Thymus (tissue), 11 donors: Measurements from ENCODE around the gene ATRNL1. TPM values are rescaled to one million over a fixed set of nuclear protein-coding genes. Genes with fewer than 3 reads are reported as not detected.
"Not testable (repeated sequence)": the region's sequence is repeated elsewhere in the genome, so short reads cannot be mapped to it uniquely, and the experiment has no call there.

Source experiments
- DNase-seq, 9 donors: peaks; one replicate each; pipeline ENCODE4 v3.0.0-alpha.2; 2013; ENCODE audit warnings: low spot score in 9 of 9, low read depth in 6 of 9, missing footprints in 1 of 9
- H3K27ac ChIP-seq, 2 donors: one replicate each; pipeline ENCODE4 v1.5.1; 2013; ENCODE audit warnings: control low read depth in 1 of 2, low read depth in 1 of 2, low read length in 1 of 2, mild to moderate bottlenecking in 1 of 2, moderate library complexity in 1 of 2
- H3K27me3 ChIP-seq, 2 donors: one replicate each; pipeline ENCODE4 v1.5.1; 2013; ENCODE audit warnings: low read length in 1 of 2; ENCODE audit not compliant: control insufficient read depth in 2 of 2, insufficient read depth in 1 of 2
- H3K36me3 ChIP-seq, 2 donors: one replicate each; pipeline ENCODE4 v1.5.1; 2013; ENCODE audit warnings: low read length in 1 of 2, mild to moderate bottlenecking in 1 of 2, moderate library complexity in 1 of 2; ENCODE audit not compliant: control insufficient read depth in 2 of 2, insufficient read depth in 2 of 2
- H3K4me1 ChIP-seq, 2 donors: one replicate each; pipeline ENCODE4 v1.5.1; 2013; ENCODE audit warnings: low read length in 2 of 2; ENCODE audit not compliant: control insufficient read depth in 2 of 2, insufficient read depth in 2 of 2
- H3K4me3 ChIP-seq, 2 donors: one replicate each; pipeline ENCODE4 v1.5.1; 2013; ENCODE audit warnings: low read length in 2 of 2, control low read depth in 1 of 2, mild to moderate bottlenecking in 1 of 2
- H3K9me3 ChIP-seq, 2 donors: one replicate each; pipeline ENCODE4 v1.5.1; 2013; ENCODE audit warnings: low read length in 1 of 2, mild to moderate bottlenecking in 1 of 2; ENCODE audit not compliant: control insufficient read depth in 2 of 2, insufficient read depth in 1 of 2
- WGBS: extraction: QIAGEN DNeasy Blood & Tissue Kit; methylation state at CpG from one replicate; pipeline ENCODE4 v1.1.7; 2013; 5-methylcytosine and 5-hydroxymethylcytosine counted together
- polyA plus RNA-seq: library from polyadenylated mRNA; stranded (reverse); fragments of 200-250 nt; gene quantifications from one replicate; pipeline ENCODE4 v1.2.3, GENCODE V29; 2013
- total RNA-seq: library from RNA; stranded (reverse); fragments of 120-200 nt; gene quantifications from one replicate; pipeline ENCODE4 v1.2.4, GENCODE V29; 2013
- donor health status: healthy.

The ATRNL1 gene
- total and polyA plus RNA-seq, 2 donors: 0.84 to 3.4 TPM

- H3K4me1 ChIP-seq: no peaks in the 10 kb centered on the region
- no peak for DNase-seq
- H3K27ac ChIP-seq: no peak overlapping the region
- no peak overlapping the region for H3K4me3 ChIP-seq
- 92% methylated on average over 10 of the region's 10 CpGs for WGBS
- no peaks in the 10 kb centered on the region for H3K27me3 ChIP-seq
- H3K9me3 ChIP-seq: no peaks in the 10 kb centered on the region
- no peaks in the 10 kb centered on the region for H3K36me3 ChIP-seq
Observed at GRCh38 chr10:115491526-115492140, 398.5 kb downstream of the ATRNL1 start.

DNA sequence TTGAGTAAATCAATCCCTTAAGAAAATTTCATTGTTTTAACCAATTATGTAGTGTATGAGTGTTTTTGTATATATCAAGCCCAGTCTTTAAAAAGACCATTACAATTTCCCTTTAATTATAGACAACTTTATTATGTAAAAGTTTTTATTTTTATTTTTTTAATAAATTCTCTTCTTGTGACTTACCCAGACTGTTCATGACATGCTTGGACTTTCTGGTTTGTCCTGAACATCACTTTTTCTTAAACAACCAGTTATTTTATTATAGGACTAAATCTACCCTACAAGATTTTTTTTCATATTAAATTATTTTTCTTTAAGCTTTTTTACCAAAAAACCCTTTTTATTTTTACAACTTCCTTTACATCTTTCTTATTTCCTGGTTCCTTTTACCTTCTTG, 410.4 kb downstream of the ATRNL1 start:
- no peaks in the 10 kb centered on the region for H3K36me3 ChIP-seq
- H3K27me3 ChIP-seq: no peaks in the 10 kb centered on the region
- no peak overlapping the region for H3K4me3 ChIP-seq
- DNase-seq: no peak
- H3K27ac ChIP-seq: no peak overlapping the region
- no peaks in the 10 kb centered on the region for H3K4me1 ChIP-seq
- peaks cover 0 to 7% of the 10 kb centered on the region in 2 donors for H3K9me3 ChIP-seq

DNA sequence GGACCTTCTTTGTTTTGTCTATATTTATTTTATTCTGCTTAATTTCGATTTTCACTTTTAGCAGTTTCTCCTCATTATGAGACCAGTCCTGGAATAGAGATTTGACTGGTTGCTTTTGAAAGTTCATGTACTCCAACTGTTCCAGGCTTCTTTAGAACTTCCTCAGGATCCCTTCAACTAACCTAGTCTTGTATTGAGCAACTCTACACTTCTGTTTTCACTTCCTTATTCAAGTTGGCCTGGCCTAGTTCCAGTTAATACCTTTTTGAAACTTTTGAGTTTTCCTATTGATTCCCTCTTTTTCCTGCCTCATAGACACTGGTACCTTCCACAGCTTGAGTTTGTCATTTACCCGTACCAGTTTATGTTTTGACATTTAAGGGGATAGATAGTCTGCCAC, 421.7 kb downstream of the ATRNL1 start:
- no peaks in the 10 kb centered on the region for H3K36me3 ChIP-seq
- WGBS: 91% methylated on average over 2 of the region's 2 CpGs
- H3K27ac ChIP-seq: no peak overlapping the region
- no peaks in the 10 kb centered on the region for H3K27me3 ChIP-seq
- H3K9me3 ChIP-seq: no peaks in the 10 kb centered on the region
- no peaks in the 10 kb centered on the region for H3K4me1 ChIP-seq
- H3K4me3 ChIP-seq: no peak overlapping the region
- no peak for DNase-seq

GRCh38 chr10:115525141-115525540, 432.0 kb downstream of the ATRNL1 start:
- Histone ChIP-seq H3K4me3 (no peak overlapping the region), H3K27ac (no peak overlapping the region), H3K9me3 (peaks cover 0 to 6% of the 10 kb centered on the region in 2 donors), H3K4me1 (no peaks in the 10 kb centered on the region), H3K27me3 (no peaks in the 10 kb centered on the region), H3K36me3 (no peaks in the 10 kb centered on the region)
- 91% methylated on average over 5 of the region's 5 CpGs for WGBS
- no peak for DNase-seq

DNA sequence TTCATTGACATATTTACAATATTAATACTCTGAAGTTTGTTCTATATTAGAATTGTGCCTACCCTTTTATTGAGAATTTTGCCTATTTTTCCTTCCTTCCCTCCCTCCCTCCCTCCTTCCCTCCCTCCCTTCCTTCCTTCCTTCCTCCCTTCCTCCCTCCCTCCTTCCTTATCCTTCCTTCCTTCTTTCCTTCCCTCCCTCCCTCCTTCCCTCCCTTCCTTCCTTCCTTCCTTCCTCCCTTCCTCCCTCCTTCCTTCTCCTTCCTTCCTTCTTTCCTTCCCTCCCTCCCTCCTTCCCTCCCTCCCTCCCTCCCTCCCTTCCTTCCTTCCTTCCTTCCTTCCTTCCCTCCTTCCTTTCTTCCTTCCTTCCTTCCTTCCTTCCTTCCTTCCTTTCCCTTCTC, 434.5 kb downstream of the ATRNL1 start:
- not testable (repeated sequence) for H3K4me1 ChIP-seq, H3K9me3 ChIP-seq, DNase-seq, H3K27me3 ChIP-seq, H3K36me3 ChIP-seq, H3K4me3 ChIP-seq, H3K27ac ChIP-seq

DNA sequence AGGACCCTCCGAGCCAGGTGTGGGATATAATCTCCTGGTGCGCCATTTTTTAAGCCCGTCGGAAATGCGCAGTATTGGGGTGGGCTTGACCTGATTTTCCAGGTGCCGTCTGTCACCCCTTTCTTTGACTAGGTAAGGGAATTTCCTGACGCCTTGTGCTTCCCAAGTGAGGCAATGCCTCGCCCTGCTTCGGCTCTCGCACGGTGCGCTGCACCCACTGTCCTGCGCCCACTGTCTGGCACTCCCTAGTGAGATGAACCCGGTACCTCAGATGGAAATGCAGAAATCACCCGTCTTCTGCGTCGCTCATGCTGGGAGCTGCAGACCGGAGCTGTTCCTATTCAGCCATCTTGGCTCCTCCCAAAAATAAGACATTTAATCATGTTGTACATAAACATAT, 443.2 kb downstream of the ATRNL1 start:
- not testable (repeated sequence) for DNase-seq, H3K27me3 ChIP-seq, H3K9me3 ChIP-seq, H3K4me3 ChIP-seq, H3K27ac ChIP-seq, H3K36me3 ChIP-seq, H3K4me1 ChIP-seq
- WGBS: 96% methylated on average over 17 of the region's 18 CpGs

- Histone ChIP-seq H3K27ac (no peak overlapping the region), H3K27me3 (no peaks in the 10 kb centered on the region), H3K9me3 (no peaks in the 10 kb centered on the region), H3K4me1 (no peaks in the 10 kb centered on the region), H3K4me3 (no peak overlapping the region), H3K36me3 (no peaks in the 10 kb centered on the region)
- no peak for DNase-seq
Observed at GRCh38 chr10:115539142-115539762, 446.1 kb downstream of the ATRNL1 start.

GRCh38 chr10:115555887-115556402, 462.8 kb downstream of the ATRNL1 start:
- H3K4me1 ChIP-seq: no peaks in the 10 kb centered on the region
- DNase-seq: no peak
- WGBS: 58% methylated on average over 3 of the region's 3 CpGs
- no peaks in the 10 kb centered on the region for H3K36me3 ChIP-seq
- H3K9me3 ChIP-seq: no peaks in the 10 kb centered on the region
- H3K27me3 ChIP-seq: no peaks in the 10 kb centered on the region
- H3K27ac ChIP-seq: no peak overlapping the region
- no peak overlapping the region for H3K4me3 ChIP-seq

DNA sequence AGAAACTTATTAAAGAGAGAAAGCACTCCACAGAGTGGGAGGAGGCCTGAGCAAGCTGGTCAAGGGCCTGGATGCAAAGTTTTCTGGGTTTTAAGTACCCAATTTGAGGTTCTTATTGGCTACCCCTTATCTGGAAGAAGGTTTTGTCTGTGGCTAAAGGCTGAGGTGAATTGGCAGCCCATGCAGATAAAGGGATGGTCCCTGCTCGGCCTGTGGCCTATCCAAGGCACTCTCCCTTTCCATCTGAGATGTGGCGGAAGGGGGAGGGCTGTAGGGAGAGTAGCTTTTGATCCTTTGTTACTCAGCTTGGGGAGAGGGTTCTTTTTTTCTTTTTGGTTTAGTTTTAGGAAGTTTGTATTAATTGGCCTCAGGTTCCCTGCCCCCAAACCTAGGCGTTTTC, 465.1 kb downstream of the ATRNL1 start:
- no peak overlapping the region for H3K27ac ChIP-seq
- WGBS: 56% methylated on average over 3 of the region's 3 CpGs
- H3K9me3 ChIP-seq: no peaks in the 10 kb centered on the region
- H3K27me3 ChIP-seq: no peaks in the 10 kb centered on the region
- DNase-seq: no peak
- H3K4me3 ChIP-seq: no peak overlapping the region
- no peaks in the 10 kb centered on the region for H3K36me3 ChIP-seq
- H3K4me1 ChIP-seq: no peaks in the 10 kb centered on the region
